ENCODE measurements around the gene HLTF.
A peak's percentile ranks its signal among the peaks of the same experiment; 100 is the strongest.
"Not testable (repeated sequence)": the region's sequence is repeated elsewhere in the genome, so short reads cannot be mapped to it uniquely, and the experiment has no call there.

Gene HLTF

GRCh38 chr3:149086232-149086988, at the start of gene HLTF:
Gene HLTF, minus strand, starts transcription at chr3:149086533. Its CDS starts 197 bp downstream, at chr3:149086336.
- DNase-seq, result peak; percentile 30 to 97 (median 92)

GRCh38 chr3:149134575-149134974, 48.2 kb upstream of the HLTF start:
- DNase-seq, result no peak

- no peak for DNase-seq
Observed at GRCh38 chr3:149131589-149131988, 45.3 kb upstream of the HLTF start.

- peak; percentile 31 to 94 (median 83) for DNase-seq
Observed at GRCh38 chr3:149129326-149130205, 43.2 kb upstream of the HLTF start, which contains the start of gene HPS3. Gene HPS3, plus strand, starts transcription at chr3:149129638. Its CDS starts 86 bp downstream, at chr3:149129724.

- no peak for DNase-seq
Observed at GRCh38 chr3:149128821-149129220, 42.5 kb upstream of the HLTF start.

GRCh38 chr3:149122721-149123578, 36.6 kb upstream of the HLTF start:
- no peak for DNase-seq

GRCh38 chr3:149120051-149120972, 34.0 kb upstream of the HLTF start:
- no peak for DNase-seq

- no peak for DNase-seq
Observed at GRCh38 chr3:149119466-149119865, 33.1 kb upstream of the HLTF start.

GRCh38 chr3:149118724-149119123, 32.4 kb upstream of the HLTF start:
- no peak for DNase-seq

GRCh38 chr3:149115114-149115513, 28.8 kb upstream of the HLTF start:
- no peak for DNase-seq

- DNase-seq, result peak in 9 of 56 donors; percentile 2 to 34 (median 6)
Observed at GRCh38 chr3:149114458-149114857, 28.1 kb upstream of the HLTF start.

- no peak for DNase-seq
Observed at GRCh38 chr3:149104484-149104883, 18.2 kb upstream of the HLTF start.

GRCh38 chr3:149101641-149102040, 15.3 kb upstream of the HLTF start:
- no peak for DNase-seq

- no peak for DNase-seq
Observed at GRCh38 chr3:149101154-149101553, 14.8 kb upstream of the HLTF start.

- DNase-seq, result not testable (repeated sequence)
Observed at GRCh38 chr3:149097987-149098386, 11.7 kb upstream of the HLTF start.

GRCh38 chr3:149095487-149095886, 9.2 kb upstream of the HLTF start:
- no peak for DNase-seq

GRCh38 chr3:149091983-149092382, 5.7 kb upstream of the HLTF start:
- DNase-seq, result no peak

GRCh38 chr3:149090907-149091306, 4.6 kb upstream of the HLTF start:
- no peak for DNase-seq

- DNase-seq, result no peak
Observed at GRCh38 chr3:149090461-149090860, 4.1 kb upstream of the HLTF start.

GRCh38 chr3:149089395-149089794, 3.1 kb upstream of the HLTF start:
- DNase-seq, result no peak
